Trophoblast cell (in vitro differentiated cells and primary cell): Measurements from ENCODE around the gene MSANTD1.

ENCODE experiments used
- DNase-seq, 2 donors: peaks; one replicate each; pipeline ENCODE4 v3.0.0-alpha.2; 2016
- H2AFZ ChIP-seq: 2 replicates; pipeline ENCODE4 v1.6.1; 2013; ENCODE audit warnings: low read length, moderate library complexity, mild to moderate bottlenecking; ENCODE audit not compliant: insufficient read depth, poor library complexity
- H2AK5ac ChIP-seq: 2 replicates; pipeline ENCODE4 v1.6.1; 2013; ENCODE audit warnings: mild to moderate bottlenecking, low read length
- H2BK120ac ChIP-seq: 2 replicates; pipeline ENCODE4 v1.6.1; 2013; ENCODE audit warnings: low read length, mild to moderate bottlenecking, moderate library complexity; ENCODE audit not compliant: insufficient read depth, poor library complexity
- H2BK12ac ChIP-seq: 2 replicates; pipeline ENCODE4 v1.6.1; 2013; ENCODE audit warnings: mild to moderate bottlenecking, low read length, moderate library complexity
- H2BK5ac ChIP-seq: 2 replicates; pipeline ENCODE4 v1.6.1; 2013; ENCODE audit warnings: low read length, low read depth, moderate library complexity, mild to moderate bottlenecking; ENCODE audit not compliant: poor library complexity
- H3K14ac ChIP-seq: 2 replicates; pipeline ENCODE4 v1.6.1; 2013; ENCODE audit warnings: mild to moderate bottlenecking, low read length
- H3K18ac ChIP-seq: 2 replicates; pipeline ENCODE4 v1.6.1; 2013; ENCODE audit warnings: mild to moderate bottlenecking, low read length
- H3K23ac ChIP-seq: 2 replicates; pipeline ENCODE4 v1.6.1; 2013; ENCODE audit warnings: low read length
- H3K27ac ChIP-seq: 2 replicates; pipeline ENCODE4 v1.5.1; 2013; ENCODE audit warnings: low read depth, mild to moderate bottlenecking, inconsistent platforms, low read length, moderate library complexity
- H3K27me3 ChIP-seq: 2 replicates; pipeline ENCODE4 v1.6.1; 2013; ENCODE audit warnings: inconsistent platforms, mild to moderate bottlenecking, low read length, moderate library complexity; ENCODE audit not compliant: insufficient read depth
- H3K36me3 ChIP-seq, 2 experiments: 1 replicate in 1 of 2; 2 replicates in 1 of 2; pipeline ENCODE4 v1.6.1; 2013; ENCODE audit warnings: low read length in 2 of 2, mild to moderate bottlenecking in 2 of 2, moderate library complexity in 1 of 2; ENCODE audit not compliant: insufficient read depth in 2 of 2, control insufficient read depth in 1 of 2
- H3K4ac ChIP-seq: 2 replicates; pipeline ENCODE4 v1.6.1; 2013; ENCODE audit warnings: low read depth, mild to moderate bottlenecking, low read length, moderate library complexity
- H3K4me1 ChIP-seq, 2 experiments: 1 replicate in 1 of 2; 2 replicates in 1 of 2; pipeline ENCODE4 v1.6.1; 2013; ENCODE audit warnings: low read length in 2 of 2, mild to moderate bottlenecking in 2 of 2, moderate library complexity in 1 of 2; ENCODE audit not compliant: insufficient read depth in 2 of 2, control insufficient read depth in 1 of 2
- H3K4me2 ChIP-seq: 2 replicates; pipeline ENCODE4 v1.6.1; 2013; ENCODE audit warnings: inconsistent platforms, mild to moderate bottlenecking, low read length, moderate library complexity
- H3K4me3 ChIP-seq: 2 replicates; pipeline ENCODE4 v1.5.1; 2013; ENCODE audit warnings: mild to moderate bottlenecking, low read depth, low read length, inconsistent platforms
- H3K79me1 ChIP-seq: one replicate; pipeline ENCODE4 v1.6.1; 2013; ENCODE audit warnings: low read length
- H3K79me2 ChIP-seq: 2 replicates; pipeline ENCODE4 v1.6.1; 2013; ENCODE audit warnings: low read length, mild to moderate bottlenecking; ENCODE audit not compliant: control insufficient read depth, insufficient read depth, poor library complexity
- H3K9ac ChIP-seq: 2 replicates; pipeline ENCODE4 v1.6.1; 2013; ENCODE audit warnings: mild to moderate bottlenecking, low read length
- H3K9me3 ChIP-seq: 2 replicates; pipeline ENCODE4 v1.6.1; 2013; ENCODE audit warnings: low read depth, mild to moderate bottlenecking, control low read depth, inconsistent platforms, low read length; ENCODE audit not compliant: insufficient read depth
- H4K12ac ChIP-seq: 2 replicates; pipeline ENCODE4 v1.6.1; 2013; ENCODE audit warnings: low read depth, mild to moderate bottlenecking, low read length, moderate library complexity
- H4K8ac ChIP-seq: 2 replicates; pipeline ENCODE4 v1.6.1; 2013; ENCODE audit warnings: low read depth, mild to moderate bottlenecking, low read length, moderate library complexity
- H4K91ac ChIP-seq: one replicate; pipeline ENCODE4 v1.6.1; 2013; ENCODE audit warnings: low read depth, mild to moderate bottlenecking, low read length, moderate library complexity
- WGBS: extraction: QIAGEN DNeasy Blood & Tissue Kit; methylation state at CpG from one replicate; pipeline ENCODE4 v1.1.7; 2013; ENCODE audit warnings: missing lambda C conversion rate; ENCODE audit not compliant: insufficient read length, insufficient coverage; ENCODE audit errors: extremely low coverage; 5-methylcytosine and 5-hydroxymethylcytosine counted together

Gene MSANTD1

DNA sequence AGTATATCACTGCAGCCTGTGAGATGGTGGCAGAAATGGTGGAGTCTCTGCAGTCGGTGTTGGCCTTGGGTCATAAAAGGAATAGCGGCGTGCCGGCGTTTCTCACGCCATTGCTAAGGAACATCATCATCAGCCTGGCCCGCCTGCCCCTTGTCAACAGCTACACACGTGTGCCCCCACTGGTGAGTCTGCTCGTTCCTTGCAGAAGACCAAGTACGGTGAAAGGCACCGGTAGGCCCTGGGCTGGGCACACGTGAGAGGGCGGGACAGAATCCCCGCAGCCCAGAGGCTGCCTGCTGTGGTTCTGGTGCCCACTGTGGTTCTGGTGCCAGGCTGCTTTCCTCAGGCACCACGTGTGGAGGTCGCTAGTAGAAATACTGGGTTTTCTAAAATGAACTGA is 31.2 kb upstream of the MSANTD1 start:
- H4K91ac ChIP-seq = no peak overlapping the region
- no peak for DNase-seq
- H3K36me3 ChIP-seq = peaks cover 59 to 77% of the 10 kb centered on the region in 2 experiments
- no peak overlapping the region for H4K12ac ChIP-seq
- no peak overlapping the region for H3K4ac ChIP-seq
- WGBS = no CpG with 5 or more reads among the region's 16 CpGs
- no peak overlapping the region for H2BK12ac ChIP-seq
- H3K4me3 ChIP-seq = no peak overlapping the region
- H3K23ac ChIP-seq = no peak overlapping the region
- H2BK5ac ChIP-seq = no peak overlapping the region
- no peak overlapping the region for H2AK5ac ChIP-seq
- H4K8ac ChIP-seq = no peak overlapping the region
- no peak overlapping the region for H3K18ac ChIP-seq
- H3K9me3 ChIP-seq = no peaks in the 10 kb centered on the region
- no peak overlapping the region for H3K27ac ChIP-seq
- no peak overlapping the region for H3K14ac ChIP-seq
- no peaks in the 10 kb centered on the region for H3K79me1 ChIP-seq
- H3K9ac ChIP-seq = no peak overlapping the region
- no peak overlapping the region for H3K4me2 ChIP-seq
- no peaks in the 10 kb centered on the region for H3K27me3 ChIP-seq
- no peak overlapping the region for H2BK120ac ChIP-seq
- no peaks in the 10 kb centered on the region for H3K79me2 ChIP-seq
- no peak overlapping the region for H2AFZ ChIP-seq
- H3K4me1 ChIP-seq = peaks cover 0 to 4% of the 10 kb centered on the region in 2 experiments

DNA sequence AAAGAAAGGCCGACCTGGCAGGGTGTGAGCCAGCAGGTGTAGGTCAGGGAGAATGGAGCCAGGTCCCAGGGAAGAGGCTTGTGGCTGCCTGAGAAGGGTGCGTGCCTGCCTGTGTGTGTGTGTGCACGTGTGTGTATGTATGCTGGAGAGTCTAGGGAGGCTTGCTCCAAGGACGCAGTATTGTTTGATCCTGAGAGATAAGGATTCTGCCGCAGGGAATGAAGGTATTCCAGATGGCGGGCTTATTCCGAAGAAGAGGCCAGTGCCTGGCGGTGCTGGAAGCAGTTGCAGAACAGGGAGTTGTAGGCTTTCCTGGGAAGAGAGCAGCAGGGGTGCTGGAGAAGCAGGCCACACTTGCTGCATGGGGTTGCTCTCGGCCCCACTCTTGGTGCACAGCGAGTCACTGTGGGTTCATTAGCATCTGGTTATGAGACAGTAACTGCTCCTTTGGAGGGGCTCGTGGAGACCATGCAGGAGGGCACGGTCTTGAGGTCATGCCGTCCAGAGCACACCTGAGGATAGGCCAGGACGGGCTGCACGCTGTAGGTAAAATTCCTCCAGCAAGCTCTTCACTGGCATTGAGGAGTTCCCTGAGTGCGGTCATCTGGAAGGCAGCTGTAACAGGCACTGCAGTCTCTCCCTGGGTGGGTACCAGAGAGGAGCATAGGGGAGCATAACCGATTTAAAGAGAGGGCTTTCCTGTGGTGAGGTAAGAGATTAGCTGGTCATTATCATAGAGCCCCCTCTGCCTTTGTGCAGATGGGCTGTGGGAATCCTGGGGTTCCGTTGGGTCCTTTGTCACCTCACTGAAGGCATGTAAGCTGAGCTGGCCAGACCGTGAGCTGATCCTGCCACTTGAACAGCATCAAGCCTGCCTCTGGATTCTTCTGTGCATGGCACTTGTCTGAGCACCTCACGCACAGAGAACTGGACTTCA is 29.9 kb upstream of the MSANTD1 start:
- Histone ChIP-seq H3K79me1 (no peaks in the 10 kb centered on the region), H3K4ac (no peak overlapping the region), H3K79me2 (no peaks in the 10 kb centered on the region), H3K14ac (no peak overlapping the region), H2BK5ac (no peak overlapping the region), H4K12ac (no peak overlapping the region), H2AFZ (no peak overlapping the region), H3K4me2 (no peak overlapping the region), H3K9me3 (no peaks in the 10 kb centered on the region), H3K4me3 (no peak overlapping the region), H3K18ac (no peak overlapping the region), H3K9ac (no peak overlapping the region), H2AK5ac (no peak overlapping the region), H3K27me3 (no peaks in the 10 kb centered on the region), H4K91ac (no peak overlapping the region), H3K27ac (no peak overlapping the region), H2BK12ac (no peak overlapping the region), H3K4me1 (peaks cover 0 to 4% of the 10 kb centered on the region in 2 experiments), H2BK120ac (no peak overlapping the region), H3K36me3 (peaks cover 57 to 74% of the 10 kb centered on the region in 2 experiments), H4K8ac (no peak overlapping the region), H3K23ac (no peak overlapping the region)
- peak; percentile 29 to 68 for DNase-seq
- WGBS = no CpG with 5 or more reads among the region's 20 CpGs

DNA sequence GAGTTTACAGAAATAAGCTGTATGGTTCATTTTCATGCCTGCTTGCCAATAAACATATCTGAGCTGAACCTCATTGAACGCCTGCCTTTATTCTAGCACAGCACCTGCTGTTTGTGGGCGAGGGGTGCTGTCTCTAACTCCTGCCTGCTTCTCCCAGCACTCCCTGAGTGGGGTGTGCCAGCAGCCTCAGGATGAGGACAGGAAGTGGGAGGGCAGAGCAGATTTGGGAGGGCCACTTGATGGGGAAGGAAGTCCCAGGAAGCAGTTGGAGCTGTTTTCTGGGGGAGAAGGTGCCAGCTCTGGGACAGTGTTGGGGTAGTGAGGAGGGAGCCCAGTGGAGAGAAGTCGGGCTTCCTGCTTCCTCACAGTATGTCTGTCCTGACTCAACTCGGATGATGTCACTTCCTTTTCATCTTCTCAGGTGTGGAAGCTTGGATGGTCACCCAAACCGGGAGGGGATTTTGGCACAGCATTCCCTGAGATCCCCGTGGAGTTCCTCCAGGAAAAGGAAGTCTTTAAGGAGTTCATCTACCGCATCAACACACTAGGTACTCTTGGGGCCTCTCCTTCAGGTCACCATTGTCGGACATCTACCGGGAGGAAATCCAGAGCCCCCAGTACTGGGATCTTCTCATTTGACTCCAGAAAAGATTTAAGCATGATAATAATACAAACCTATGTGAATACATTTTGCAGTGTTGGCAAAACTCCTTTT is 29.0 kb upstream of the MSANTD1 start:
- H2AK5ac ChIP-seq = no peak overlapping the region
- no peak overlapping the region for H4K12ac ChIP-seq
- H3K9ac ChIP-seq = no peak overlapping the region
- no peak overlapping the region for H2AFZ ChIP-seq
- no peak for DNase-seq
- peaks cover 0 to 4% of the 10 kb centered on the region in 2 experiments for H3K4me1 ChIP-seq
- no peak overlapping the region for H3K4ac ChIP-seq
- H3K27me3 ChIP-seq = no peaks in the 10 kb centered on the region
- no peak overlapping the region for H3K14ac ChIP-seq
- H2BK12ac ChIP-seq = no peak overlapping the region
- H3K18ac ChIP-seq = no peak overlapping the region
- no peak overlapping the region for H3K27ac ChIP-seq
- H3K79me1 ChIP-seq = no peaks in the 10 kb centered on the region
- peaks cover 62 to 80% of the 10 kb centered on the region in 2 experiments for H3K36me3 ChIP-seq
- no peak overlapping the region for H4K8ac ChIP-seq
- no peak overlapping the region for H2BK120ac ChIP-seq
- H2BK5ac ChIP-seq = no peak overlapping the region
- H3K4me3 ChIP-seq = no peak overlapping the region
- no CpG with 5 or more reads among the region's 9 CpGs for WGBS
- H3K4me2 ChIP-seq = no peak overlapping the region
- H4K91ac ChIP-seq = no peak overlapping the region
- no peaks in the 10 kb centered on the region for H3K79me2 ChIP-seq
- H3K23ac ChIP-seq = no peak overlapping the region
- no peaks in the 10 kb centered on the region for H3K9me3 ChIP-seq

DNA sequence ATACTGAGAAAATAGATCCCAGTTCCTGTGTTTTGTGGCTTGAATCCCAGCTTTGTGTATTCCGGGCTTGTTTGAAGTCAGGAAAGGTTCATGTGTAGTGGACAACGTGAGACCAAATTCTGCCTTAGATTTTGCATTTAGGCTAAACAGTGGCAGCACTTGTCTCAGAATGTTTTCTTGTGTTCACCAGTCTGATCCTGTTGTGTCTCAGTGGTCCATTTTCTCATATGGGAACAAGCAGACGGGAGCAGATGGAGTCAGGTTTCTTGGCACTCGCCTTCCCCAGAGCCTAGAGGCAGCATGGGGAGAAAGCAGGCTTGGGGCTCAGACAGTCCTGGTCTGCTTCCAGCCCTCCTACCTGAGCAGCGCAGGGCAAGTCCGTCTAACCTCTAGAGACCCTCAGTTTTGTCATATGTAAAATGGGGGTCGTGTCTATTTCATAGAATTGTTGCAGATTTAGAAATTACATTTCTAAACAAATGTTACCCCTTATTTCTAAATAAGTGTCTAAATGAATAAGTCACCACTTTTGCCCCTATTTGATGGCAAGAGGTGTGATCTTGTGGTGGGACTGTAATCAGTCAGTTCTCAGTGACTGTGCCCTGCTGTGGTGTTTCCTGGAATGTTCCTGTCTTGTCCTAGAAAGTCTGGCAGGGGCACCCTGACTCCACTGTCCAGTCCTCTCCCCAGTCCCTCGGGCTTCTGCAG is 28.3 kb upstream of the MSANTD1 start:
- no peak for DNase-seq
- Histone ChIP-seq H3K4me1 (no peaks in the 10 kb centered on the region), H3K36me3 (peaks cover 66 to 82% of the 10 kb centered on the region in 2 experiments), H2BK120ac (no peak overlapping the region), H3K23ac (no peak overlapping the region), H3K79me2 (no peaks in the 10 kb centered on the region), H3K27ac (no peak overlapping the region), H4K12ac (no peak overlapping the region), H3K4ac (no peak overlapping the region), H3K4me2 (no peak overlapping the region), H3K14ac (no peak overlapping the region), H3K9me3 (no peaks in the 10 kb centered on the region), H3K4me3 (no peak overlapping the region), H2AK5ac (no peak overlapping the region), H3K27me3 (no peaks in the 10 kb centered on the region), H3K9ac (no peak overlapping the region), H4K91ac (no peak overlapping the region), H2AFZ (no peak overlapping the region), H2BK5ac (no peak overlapping the region), H4K8ac (no peak overlapping the region), H2BK12ac (no peak overlapping the region), H3K79me1 (no peaks in the 10 kb centered on the region), H3K18ac (no peak overlapping the region)
- no CpG with 5 or more reads among the region's 8 CpGs for WGBS
